ENCODE data around the gene ARPC1B.
A peak's percentile ranks its signal among the peaks of the same experiment; 100 is the strongest.

Gene ARPC1B

DNA sequence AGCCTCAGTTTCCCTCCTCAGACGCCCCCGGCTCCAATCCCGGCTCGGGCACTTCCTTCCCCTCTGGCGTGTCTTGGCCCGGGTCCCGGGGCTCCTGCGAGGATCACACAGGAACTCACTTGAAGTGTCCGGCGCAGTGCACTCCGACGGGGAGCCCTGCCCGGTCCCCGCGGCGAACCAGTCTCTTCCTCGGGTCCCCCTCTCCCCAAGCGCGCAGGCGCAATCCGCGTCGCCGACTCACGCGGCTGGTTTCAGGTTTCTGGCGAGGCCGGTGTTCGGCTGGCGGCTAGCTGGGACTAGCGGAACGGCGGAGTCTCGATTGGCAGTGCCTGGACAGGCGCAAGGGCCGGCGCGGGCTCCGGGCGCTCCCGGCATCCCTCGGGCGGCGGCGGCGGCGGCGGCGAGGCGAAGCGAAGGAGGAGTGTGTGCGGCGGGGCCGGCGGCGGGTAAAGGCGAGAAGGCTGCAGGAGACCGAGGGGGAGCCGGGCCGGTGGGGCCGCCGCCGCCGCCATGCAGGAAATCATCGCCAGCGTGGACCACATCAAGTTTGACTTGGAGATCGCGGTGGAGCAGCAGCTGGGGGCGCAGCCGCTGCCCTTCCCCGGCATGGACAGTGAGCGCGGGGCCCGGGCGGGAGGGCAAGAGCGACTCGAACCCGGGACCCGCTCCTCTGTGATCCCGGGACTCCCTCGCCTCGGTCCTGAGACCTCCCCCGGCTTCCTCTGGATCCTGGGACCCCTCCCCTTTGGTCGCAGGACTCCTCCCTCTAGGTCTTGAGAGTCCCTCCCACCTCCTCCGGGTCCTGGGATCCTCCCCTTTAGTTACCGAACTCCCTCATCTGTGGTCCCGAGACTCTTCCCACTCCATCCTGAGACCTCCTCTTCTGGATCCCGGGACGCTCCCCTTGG, 64.3 kb downstream of the ARPC1B start, which contains the start of the genes CPSF4 and PTCD1:
CPSF4 (plus strand) TSS at position 371 of the 908 bp plus-strand sequence; CDS start at position 511, 140 bp downstream.
PTCD1 (minus strand) TSS at position 226 of the 908 bp plus-strand sequence. CDS start 3,556 bp downstream, outside the sequence.
- peak within 1 kb of the TSS; percentile 99 for H3K4me3 ChIP-seq (ENCODE audit: low read depth, low read length)
- DNase-seq (ENCODE audit: low read depth): peak; percentile 76
- TF ChIP-seq, protein P1, sequence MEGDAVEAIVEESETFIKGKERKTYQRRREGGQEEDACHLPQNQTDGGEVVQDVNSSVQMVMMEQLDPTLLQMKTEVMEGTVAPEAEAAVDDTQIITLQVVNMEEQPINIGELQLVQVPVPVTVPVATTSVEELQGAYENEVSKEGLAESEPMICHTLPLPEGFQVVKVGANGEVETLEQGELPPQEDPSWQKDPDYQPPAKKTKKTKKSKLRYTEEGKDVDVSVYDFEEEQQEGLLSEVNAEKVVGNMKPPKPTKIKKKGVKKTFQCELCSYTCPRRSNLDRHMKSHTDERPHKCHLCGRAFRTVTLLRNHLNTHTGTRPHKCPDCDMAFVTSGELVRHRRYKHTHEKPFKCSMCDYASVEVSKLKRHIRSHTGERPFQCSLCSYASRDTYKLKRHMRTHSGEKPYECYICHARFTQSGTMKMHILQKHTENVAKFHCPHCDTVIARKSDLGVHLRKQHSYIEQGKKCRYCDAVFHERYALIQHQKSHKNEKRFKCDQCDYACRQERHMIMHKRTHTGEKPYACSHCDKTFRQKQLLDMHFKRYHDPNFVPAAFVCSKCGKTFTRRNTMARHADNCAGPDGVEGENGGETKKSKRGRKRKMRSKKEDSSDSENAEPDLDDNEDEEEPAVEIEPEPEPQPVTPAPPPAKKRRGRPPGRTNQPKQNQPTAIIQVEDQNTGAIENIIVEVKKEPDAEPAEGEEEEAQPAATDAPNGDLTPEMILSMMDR (IDR thresholded peaks at IDR 0.05; ENCODE audit: low read depth, low read length, missing control alignments): no peak

DNA sequence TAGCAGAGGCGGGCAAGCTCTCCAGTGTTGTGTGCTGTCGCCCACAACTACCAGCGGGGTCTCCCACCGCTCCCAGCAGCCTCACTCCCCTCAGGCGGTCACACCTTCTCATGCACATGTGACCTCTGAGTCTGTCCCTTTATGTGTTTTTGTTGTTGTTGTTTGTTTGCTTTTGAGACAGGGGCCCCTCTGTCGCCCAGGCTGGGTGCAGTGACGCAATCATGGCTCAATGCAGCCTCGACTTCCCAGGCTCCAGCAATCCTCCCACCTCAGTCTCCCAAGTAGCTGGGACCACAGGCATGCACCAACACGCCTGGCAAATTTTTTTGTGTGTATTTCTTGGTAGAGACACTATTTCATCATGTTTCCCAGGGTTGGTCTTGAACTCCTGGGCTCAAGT, 65.7 kb downstream of the ARPC1B start:
- TF ChIP-seq, protein P1 (IDR thresholded peaks at IDR 0.05; ENCODE audit: low read depth, low read length, missing control alignments): no peak
- H3K4me3 ChIP-seq (ENCODE audit: low read depth, low read length): peak overlapping the region; percentile 99; the same call in 1 of the 2 replicates
- no peak for DNase-seq (ENCODE audit: low read depth)

Measured in GM12864 (cell line).